IPS-15b (cell line): ENCODE data around the gene CXCL12.

Experiments used
- H3K27me3 ChIP-seq: one replicate; pipeline ENCODE4 v1.6.1; 2013; ENCODE audit warnings: low read length; ENCODE audit not compliant: control insufficient read depth, insufficient read depth
- H3K36me3 ChIP-seq: one replicate; pipeline ENCODE4 v1.6.1; 2013; ENCODE audit warnings: low read length; ENCODE audit not compliant: control insufficient read depth, insufficient read depth
- H3K4me1 ChIP-seq: one replicate; pipeline ENCODE4 v1.6.1; 2013; ENCODE audit warnings: mild to moderate bottlenecking, low read length; ENCODE audit not compliant: control insufficient read depth, insufficient read depth
- H3K4me3 ChIP-seq: one replicate; pipeline ENCODE4 v1.5.1; 2013; ENCODE audit warnings: low read depth, low read length
- H3K9ac ChIP-seq: one replicate; pipeline ENCODE4 v1.6.1; 2013; ENCODE audit warnings: low read depth, mild to moderate bottlenecking, low read length
- H3K9me3 ChIP-seq: one replicate; pipeline ENCODE4 v1.6.1; 2013; ENCODE audit warnings: mild to moderate bottlenecking, low read length; ENCODE audit not compliant: control insufficient read depth, insufficient read depth

The CXCL12 gene

DNA sequence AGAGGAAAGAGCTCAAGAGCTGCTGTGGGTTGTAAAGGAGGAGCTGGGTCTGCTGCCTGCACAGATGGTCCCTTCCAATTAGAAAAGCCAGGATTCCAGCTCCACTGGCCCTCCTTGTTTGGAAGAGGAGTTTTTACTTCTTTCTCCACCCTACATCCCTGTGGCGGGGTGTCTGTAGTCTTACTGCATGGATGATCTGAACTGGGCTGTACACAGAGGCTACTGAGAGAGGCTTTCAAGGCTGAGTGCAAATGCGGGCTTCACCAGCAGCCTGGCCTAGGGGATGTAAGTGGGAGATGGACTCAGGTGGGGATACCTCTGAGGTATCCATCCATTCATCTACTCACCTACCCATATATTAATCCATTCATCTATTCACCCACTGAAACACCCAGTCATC is 7.1 kb upstream of the CXCL12 start:
- Histone ChIP-seq H3K9ac (no peak overlapping the region), H3K4me1 (no peaks in the 10 kb centered on the region), H3K27me3 (peaks cover 2% of the 10 kb centered on the region), H3K4me3 (no peak overlapping the region), H3K9me3 (no peaks in the 10 kb centered on the region), H3K36me3 (no peaks in the 10 kb centered on the region)

DNA sequence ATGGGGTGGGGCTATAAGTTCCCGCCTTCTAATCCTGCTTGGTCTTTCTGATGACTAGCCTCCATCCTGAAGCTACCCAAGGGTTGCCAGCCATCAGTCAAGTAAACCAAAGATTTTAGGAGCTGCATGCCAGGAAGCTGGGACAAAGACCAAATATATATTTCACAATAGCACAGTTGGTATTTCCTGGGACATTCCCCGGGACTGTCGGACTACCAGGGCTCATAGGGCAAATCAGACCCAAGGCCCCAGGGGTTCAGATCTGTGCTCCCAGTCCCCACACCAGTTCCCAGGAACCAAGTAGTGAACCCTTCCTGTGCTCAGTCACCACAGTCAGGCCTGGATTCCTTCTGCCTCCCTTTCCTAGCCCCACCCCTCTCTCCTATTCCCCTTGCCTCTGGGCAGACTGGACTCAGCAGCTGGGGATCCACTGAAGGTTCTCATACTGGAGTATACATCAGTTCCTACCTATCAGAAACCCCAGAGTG is 5.7 kb upstream of the CXCL12 start:
- H3K4me3 ChIP-seq: no peak overlapping the region
- no peaks in the 10 kb centered on the region for H3K36me3 ChIP-seq
- peaks cover 11% of the 10 kb centered on the region for H3K27me3 ChIP-seq
- no peak overlapping the region for H3K9ac ChIP-seq
- H3K4me1 ChIP-seq: peaks cover 2% of the 10 kb centered on the region
- H3K9me3 ChIP-seq: no peaks in the 10 kb centered on the region

DNA sequence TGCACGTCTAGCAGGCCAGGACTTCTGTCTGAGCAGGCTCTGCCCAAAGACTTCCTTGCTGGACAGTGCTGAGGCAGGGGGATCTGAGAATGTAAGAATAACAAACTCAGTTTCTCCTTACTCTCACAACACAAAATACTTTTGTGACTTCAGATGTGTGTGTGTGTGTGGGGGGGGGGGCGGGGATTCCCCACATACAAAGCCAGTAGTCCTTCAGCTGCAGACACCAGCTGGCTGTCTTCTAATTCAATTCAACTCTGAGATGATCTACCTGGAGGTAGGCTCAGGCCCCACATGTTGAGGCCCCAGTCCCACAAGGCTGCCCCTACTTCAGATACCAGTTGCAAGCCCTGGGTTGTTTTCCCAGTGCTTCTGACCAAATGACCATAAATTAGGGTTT is 4.7 kb upstream of the CXCL12 start:
- Histone ChIP-seq H3K27me3 (peaks cover 14% of the 10 kb centered on the region), H3K9me3 (no peaks in the 10 kb centered on the region), H3K9ac (no peak overlapping the region), H3K4me3 (no peak overlapping the region), H3K4me1 (peaks cover 3% of the 10 kb centered on the region), H3K36me3 (no peaks in the 10 kb centered on the region)

DNA sequence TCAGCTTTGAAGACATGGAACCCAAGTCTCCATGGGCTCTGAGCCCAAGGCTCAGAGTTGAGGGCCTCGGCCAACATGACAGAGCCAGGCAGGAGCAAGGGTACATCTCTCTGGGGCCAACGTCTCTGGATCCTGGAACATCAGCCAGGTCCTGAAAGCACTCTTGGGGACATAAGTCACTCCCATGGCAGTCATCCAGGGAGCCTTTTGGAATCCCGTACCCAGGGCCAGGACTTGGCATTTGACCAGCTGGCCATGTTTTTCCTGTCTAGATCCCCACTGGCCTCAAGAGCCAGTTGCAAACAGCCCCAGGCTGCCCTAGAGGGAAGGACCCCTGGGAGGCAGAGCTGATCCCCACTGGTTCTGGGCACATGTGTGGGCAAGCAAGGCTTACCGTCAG is 4.3 kb upstream of the CXCL12 start:
- Histone ChIP-seq H3K9me3 (no peaks in the 10 kb centered on the region), H3K4me1 (peaks cover 3% of the 10 kb centered on the region), H3K9ac (no peak overlapping the region)

DNA sequence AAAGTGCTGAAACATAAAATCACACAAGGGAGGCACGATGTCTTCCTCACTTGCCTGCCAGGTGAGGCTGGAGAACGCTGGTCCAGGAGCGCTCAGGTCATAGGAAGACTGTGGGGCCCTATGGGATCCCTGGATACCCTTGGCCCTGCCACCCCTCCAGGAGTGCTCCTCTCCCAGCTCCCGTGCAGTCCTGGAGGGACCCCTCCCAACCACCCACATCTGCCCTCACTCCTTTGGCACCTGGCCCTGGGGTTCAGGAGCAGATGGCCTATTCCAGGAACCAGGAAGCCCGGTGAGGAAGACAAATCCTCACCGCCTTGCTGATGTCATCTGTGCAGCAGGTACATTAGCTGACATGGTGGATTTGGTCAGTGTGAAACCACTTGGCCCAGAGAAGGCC is 3.7 kb upstream of the CXCL12 start:
- Histone ChIP-seq H3K4me3 (no peak overlapping the region), H3K4me1 (peaks cover 3% of the 10 kb centered on the region), H3K27me3 (peaks cover 18% of the 10 kb centered on the region), H3K36me3 (no peaks in the 10 kb centered on the region), H3K9ac (no peak overlapping the region), H3K9me3 (no peaks in the 10 kb centered on the region)

More for the DNA sequence above, 4.3 kb upstream of the CXCL12 start:
- Histone ChIP-seq H3K4me3 (no peak overlapping the region), H3K27me3 (peaks cover 14% of the 10 kb centered on the region), H3K36me3 (no peaks in the 10 kb centered on the region)

DNA sequence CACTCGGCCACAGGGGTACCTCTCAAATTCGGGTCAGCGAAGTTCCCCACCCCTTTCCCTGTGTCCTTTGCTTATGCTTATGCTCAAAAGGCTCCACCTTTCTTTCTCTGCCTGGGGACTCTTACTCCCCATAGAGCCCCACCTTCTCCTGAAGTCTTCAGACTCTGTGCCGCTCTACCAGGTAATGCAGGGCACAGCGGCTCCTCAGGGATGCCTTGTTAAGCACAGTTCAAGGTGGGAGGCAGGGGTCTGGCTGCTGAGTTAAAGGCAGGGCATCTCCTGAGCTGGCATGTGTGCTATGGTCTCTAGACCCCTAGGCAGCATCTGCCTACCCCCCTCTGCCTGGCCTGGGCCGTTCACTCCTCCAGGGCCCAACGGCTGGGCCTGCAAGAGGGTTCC is 3.0 kb upstream of the CXCL12 start:
- Histone ChIP-seq H3K9ac (no peak overlapping the region), H3K4me3 (no peak overlapping the region), H3K36me3 (no peaks in the 10 kb centered on the region), H3K4me1 (peaks cover 3% of the 10 kb centered on the region), H3K27me3 (peaks cover 19% of the 10 kb centered on the region), H3K9me3 (no peaks in the 10 kb centered on the region)

DNA sequence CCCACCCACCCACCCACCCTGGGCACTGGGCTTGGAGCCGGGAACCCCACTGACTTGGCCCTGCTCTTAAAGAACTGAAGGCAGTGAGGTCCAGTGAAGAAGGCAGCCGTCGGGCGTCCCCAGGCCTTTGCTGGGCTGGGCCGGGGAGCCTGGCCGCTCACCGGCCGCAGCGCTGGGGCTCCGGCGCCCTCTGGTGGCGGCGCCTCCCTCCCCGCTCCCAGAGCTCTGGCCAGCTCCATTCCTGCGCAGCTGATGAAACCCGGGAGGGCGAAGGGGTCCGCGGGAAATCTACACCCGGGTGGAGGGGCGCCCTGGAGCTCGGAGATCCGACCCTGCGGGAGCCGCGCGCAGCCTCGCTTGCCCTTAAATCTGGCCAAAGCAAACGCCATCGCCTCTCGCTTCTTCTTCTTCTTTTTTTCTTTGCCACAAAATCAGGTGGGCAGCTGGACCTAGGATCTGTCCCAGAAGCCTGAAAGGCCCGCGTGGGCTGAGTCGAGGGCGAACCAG is 1.7 kb upstream of the CXCL12 start:
- Histone ChIP-seq H3K9me3 (no peaks in the 10 kb centered on the region), H3K36me3 (no peaks in the 10 kb centered on the region), H3K4me1 (peaks cover 10% of the 10 kb centered on the region), H3K4me3 (peak overlapping the region; percentile 54), H3K9ac (no peak overlapping the region), H3K27me3 (peaks cover 19% of the 10 kb centered on the region)

DNA sequence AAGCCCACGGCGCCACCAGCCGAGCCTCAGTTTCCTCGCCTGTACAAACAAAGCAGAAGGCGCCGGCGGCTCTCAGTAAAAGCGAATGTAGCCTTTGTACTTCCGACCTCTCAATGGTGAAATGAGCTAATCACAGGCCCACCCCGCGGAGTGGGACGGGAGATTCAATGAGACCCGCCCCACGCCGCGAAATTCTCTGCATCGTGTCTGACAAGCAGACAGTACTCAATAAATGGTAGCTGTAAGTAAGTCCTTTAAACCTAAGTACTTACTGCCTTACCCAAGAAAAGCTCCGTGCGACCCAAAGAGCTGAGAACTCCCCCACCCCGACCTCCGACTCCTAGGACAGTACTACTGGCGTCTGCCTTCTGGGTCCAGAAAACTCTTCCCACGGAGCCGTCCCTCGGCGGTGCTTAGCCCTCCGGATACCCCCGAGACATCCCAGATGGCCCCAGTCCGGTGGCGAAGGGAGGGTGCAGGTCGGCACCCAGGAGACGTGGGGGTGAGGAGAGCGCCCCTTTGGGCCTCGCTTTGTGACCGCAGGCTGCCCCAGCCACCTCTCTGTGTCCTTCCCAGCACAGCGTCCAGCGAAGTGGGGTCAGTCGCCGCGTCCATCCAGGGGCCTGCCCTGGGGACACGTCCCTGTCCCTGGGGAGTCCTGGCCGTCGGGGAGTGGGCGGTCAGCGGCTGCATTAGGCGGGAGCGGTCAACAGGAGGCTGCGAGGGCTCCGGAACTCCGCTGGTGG is 972 bp upstream of the CXCL12 start:
- no peaks in the 10 kb centered on the region for H3K9me3 ChIP-seq
- H3K4me1 ChIP-seq: peaks cover 16% of the 10 kb centered on the region
- no peaks in the 10 kb centered on the region for H3K36me3 ChIP-seq
- no peak overlapping the region for H3K9ac ChIP-seq
- peak overlapping the region; percentile 54 for H3K4me3 ChIP-seq
- H3K27me3 ChIP-seq: peaks cover 19% of the 10 kb centered on the region

DNA sequence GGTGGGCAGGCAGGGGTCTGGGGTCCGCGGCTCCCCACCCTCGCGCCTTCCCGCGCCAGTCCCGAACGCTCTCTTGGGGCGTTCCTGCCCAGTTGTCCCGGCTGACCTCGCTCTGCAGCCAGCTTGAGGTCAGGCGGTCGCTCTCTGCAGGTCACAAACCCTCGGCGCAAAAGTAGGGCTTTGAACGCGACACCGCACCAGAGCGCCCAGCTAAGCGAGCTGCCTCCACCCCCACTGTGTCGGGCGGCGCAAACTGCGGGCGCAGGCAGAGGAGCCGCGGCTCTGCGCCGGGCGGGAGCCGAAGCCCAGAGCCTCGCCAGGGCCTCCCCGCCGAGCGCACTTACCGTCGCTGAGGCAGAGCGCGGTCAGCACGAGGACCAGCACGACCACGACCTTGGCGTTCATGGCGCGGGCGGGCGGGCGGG is 284 bp downstream of the CXCL12 start:
- Histone ChIP-seq H3K27me3 (peaks cover 19% of the 10 kb centered on the region), H3K4me1 (peaks cover 25% of the 10 kb centered on the region), H3K9ac (peak overlapping the region; percentile 73), H3K9me3 (no peaks in the 10 kb centered on the region), H3K36me3 (peaks cover 4% of the 10 kb centered on the region), H3K4me3 (peak overlapping the region; percentile 82)

DNA sequence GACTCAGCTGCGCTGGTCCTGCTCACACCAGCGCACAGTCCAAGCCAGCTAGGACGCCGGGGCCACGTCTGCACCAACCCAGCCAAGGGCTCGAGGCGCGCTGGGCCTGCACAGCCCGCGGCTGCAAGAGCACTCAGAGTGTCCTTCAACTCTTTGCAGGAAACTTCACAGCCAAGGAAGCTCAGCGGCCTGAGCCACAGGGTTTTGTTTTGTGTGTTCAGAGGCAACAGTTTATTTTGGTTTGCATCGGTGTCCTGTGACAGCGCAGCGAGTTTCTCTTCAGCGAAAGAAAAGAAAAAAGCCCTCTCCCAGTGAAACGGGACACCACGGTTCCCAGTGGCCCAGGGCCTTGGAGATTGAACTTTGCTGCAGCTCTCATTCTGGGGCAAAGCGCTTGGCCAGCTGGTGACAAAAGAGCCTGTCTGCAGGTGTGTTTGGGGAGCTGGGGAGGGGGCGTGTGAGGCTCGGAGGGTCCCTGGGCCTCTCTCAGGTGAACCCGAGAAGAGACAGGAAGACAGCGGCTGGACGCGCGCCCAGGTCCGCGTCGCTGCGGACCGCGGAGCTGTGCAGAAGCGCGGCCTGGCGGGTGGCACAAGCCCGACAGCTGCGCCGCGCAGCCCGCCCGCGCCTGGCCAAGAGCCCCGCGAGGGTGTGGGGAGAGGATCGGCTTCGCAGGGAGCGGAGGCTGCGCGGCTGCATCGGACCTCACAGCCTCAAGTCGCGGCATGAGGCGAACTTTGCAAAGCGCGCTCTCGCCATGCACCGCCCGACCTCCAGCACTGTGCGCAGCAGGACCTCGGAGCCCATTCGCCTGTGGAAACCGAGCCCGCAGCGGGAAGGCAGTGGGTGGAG is 922 bp downstream of the CXCL12 start:
- peak overlapping the region; percentile 73 for H3K9ac ChIP-seq
- peaks cover 25% of the 10 kb centered on the region for H3K4me1 ChIP-seq
- H3K36me3 ChIP-seq: peaks cover 6% of the 10 kb centered on the region
- peaks cover 19% of the 10 kb centered on the region for H3K27me3 ChIP-seq
- no peaks in the 10 kb centered on the region for H3K9me3 ChIP-seq
- H3K4me3 ChIP-seq: peak overlapping the region; percentile 82

DNA sequence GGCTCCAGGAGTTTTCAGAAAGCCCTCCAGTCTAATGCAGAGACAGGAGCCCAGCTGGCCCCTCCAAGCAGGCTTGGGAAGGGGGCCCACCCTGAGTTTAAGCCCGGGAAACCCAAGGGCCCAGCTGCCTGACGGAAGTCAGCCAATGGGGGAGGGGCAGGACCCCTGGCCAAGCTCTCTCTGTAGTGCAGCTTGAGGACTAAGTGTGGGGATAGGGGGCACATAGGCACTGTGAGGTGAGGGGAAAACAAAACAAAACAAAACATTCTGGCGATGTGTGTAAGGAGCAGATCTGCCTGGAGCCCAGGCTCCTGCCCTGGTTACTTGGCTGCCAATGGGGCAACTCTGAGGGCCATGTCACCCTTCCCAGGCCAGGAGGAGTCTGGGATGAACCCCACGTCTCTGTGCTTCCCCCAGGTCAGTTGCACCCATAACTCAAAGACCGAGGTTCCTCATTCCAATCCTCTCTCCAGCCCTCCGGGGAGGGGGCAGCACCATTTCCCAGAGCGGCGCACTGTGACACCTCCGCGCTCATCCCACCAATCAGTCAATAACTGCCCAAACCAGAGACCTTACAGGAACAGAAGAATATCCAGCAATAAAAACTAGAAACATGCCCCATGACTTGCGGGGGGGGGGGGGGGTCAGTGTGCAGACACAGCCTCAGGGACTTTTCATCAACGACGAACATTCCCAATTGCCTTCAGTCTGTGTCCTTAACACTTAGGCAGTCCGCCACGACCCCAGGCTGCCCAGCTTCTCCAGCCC is 1.7 kb downstream of the CXCL12 start:
- H3K4me1 ChIP-seq: peaks cover 25% of the 10 kb centered on the region
- peak overlapping the region; percentile 82 for H3K4me3 ChIP-seq
- peaks cover 14% of the 10 kb centered on the region for H3K36me3 ChIP-seq
- no peaks in the 10 kb centered on the region for H3K9me3 ChIP-seq
- peaks cover 19% of the 10 kb centered on the region for H3K27me3 ChIP-seq
- H3K9ac ChIP-seq: peak overlapping the region; percentile 73
